Measurements from ENCODE around the gene B3GNT7.
"Not testable (repeated sequence)": the region's sequence is repeated elsewhere in the genome, so short reads cannot be mapped to it uniquely, and the experiment has no call there.

Gene B3GNT7, protein sequence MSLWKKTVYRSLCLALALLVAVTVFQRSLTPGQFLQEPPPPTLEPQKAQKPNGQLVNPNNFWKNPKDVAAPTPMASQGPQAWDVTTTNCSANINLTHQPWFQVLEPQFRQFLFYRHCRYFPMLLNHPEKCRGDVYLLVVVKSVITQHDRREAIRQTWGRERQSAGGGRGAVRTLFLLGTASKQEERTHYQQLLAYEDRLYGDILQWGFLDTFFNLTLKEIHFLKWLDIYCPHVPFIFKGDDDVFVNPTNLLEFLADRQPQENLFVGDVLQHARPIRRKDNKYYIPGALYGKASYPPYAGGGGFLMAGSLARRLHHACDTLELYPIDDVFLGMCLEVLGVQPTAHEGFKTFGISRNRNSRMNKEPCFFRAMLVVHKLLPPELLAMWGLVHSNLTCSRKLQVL

DNA sequence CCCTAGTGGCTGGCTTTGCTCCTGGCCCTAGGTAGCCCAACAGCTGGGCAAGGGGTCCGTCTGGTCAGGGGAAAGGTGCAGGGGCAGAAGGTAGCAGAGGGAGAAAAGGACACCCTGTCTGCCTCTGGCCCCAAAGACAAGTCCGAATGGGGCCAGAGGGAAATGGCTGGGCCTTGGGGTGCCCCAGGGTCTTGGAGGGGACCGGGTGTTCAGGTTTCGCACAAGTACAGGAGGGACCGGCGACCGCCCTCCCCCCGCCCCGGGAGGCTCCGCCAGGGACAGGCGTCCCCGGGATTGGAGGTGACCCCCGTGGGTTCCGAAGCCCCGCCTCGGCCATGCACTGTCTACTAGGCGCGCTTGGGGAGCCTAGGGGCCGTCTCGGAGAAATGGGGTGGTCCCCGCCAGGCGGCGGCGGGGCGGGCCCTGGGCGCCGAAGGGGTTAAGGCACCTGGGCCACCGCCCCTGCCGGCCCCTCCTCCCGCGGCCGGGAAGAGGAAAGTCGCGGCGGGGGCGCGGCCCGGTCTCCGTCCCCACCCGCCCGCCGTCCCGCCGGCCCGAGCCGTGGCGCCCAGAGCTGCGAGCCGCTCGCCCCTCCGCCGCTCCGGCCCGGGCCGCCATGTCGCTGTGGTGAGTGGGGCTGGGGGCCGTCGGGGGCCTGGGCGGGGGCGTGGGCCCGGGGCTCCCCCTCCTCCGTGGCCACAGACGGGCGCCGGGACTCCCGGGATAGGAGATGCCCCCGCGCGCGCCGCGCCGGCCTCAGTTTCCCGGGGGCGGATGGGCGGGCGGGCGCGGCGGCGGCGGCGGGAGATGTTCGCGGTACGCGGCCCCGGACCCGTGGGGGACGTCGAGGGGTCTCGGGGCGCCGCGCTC, at the start of gene B3GNT7:
Gene B3GNT7 (plus strand): TSS at position 523 of the 870 bp plus-strand sequence. CDS start 94 bp downstream, at position 617.
- no peak for DNase-seq

DNA sequence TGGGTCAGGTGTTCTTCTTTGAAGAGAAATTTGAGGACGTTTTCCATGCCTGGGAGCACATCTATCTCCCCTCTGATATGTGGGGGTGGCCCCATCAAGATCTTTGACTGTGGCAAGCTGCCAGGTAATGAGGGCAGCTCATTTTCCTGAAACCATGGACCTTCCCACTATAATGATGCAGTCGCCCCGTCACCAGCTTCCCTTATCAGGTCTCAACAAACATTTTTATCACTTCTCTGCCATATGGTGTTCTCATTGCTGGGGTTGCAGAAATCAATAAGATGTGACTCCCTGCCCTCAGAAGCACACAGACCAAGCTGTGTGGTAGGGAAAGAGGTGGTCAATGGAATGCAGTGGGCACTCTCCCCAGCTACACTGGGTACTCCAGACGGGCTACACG, 48.4 kb upstream of the B3GNT7 start:
- DNase-seq, result no peak

DNA sequence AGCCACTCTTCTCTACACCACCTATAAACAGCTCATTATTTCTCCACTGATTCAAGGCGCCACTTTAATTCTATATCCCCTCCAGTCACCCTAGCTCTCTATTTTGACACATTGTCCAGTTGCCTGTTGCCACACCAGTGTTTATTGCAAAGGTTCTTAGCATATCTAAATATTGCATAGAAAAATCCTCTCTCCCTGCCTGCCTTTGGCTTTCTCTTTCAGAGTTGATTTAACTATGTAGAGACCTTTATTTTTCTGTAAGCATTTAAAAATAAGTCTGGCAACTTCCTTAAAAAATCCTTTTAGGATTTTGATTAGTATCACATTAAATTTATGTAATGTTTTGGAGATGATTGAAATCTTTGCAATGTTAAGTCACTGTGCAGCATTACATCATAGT, 47.9 kb upstream of the B3GNT7 start:
- DNase-seq, result no peak

DNA sequence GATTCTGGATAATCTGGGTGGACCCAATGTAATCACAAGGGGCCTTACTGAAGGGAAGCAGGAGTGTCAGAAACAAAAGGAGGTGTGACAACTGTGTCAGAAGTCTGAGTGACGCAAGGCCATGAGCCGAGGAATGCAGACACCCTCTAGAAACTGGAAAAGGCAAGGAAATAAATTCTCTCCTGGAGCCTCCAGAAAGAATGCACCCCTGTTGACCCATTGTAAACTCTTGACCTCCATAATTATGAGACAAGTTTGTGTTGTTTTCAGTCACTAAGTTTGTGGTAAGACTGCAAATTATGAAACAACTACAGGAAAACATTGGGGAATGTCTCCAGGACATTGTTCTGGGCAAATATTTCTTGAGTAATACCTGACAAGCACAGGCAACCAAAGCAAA, 47.3 kb upstream of the B3GNT7 start:
- DNase-seq, result no peak

DNA sequence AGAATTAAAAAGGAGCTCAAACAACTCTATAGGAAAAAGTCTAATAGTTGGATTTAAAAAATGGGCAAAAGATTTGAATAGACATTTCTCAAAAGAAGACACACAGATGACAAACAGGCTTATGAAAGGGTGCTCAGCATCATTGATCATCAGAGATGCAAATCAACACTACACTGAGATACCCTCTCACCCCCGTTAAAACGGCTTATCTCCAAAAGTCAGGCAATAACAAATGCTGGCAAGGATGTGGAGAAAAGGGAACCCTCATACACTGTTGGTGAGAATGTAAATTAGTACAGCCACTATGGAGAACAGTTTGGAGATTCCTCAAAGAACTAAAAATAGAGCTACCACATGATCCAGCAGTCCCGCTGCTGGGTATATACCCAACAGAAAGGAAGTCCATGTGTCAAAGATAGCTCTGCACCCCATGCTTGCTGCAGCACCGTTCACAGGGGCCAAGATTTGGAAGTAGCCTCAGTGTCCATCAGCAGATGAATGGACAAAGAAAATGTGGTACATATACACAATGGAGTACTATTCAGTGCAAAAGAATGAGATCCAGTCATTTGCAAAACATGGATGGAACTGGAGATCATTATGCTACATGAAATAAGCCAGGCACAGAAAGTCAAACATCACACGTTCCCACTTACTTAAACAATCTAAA, 46.7 kb upstream of the B3GNT7 start:
- no peak for DNase-seq

DNA sequence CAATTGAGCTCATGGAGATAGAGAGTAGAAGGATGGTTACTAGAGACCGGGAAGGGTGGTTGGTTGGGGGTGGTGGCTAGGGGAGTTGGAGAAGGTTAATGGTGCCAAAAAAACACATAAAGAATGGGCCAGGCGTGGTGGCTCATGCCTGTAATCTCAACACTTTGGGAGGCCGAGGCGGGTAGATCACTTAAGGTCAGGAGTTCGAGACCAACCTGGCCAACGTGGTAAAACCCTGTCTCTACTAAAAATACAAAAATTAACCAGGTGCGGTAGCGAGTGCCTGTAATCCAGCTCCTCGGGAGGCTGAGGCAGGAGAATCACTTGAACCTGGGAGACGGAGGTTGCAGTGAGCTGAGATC, 46.2 kb upstream of the B3GNT7 start:
- not testable (repeated sequence) for DNase-seq

DNA sequence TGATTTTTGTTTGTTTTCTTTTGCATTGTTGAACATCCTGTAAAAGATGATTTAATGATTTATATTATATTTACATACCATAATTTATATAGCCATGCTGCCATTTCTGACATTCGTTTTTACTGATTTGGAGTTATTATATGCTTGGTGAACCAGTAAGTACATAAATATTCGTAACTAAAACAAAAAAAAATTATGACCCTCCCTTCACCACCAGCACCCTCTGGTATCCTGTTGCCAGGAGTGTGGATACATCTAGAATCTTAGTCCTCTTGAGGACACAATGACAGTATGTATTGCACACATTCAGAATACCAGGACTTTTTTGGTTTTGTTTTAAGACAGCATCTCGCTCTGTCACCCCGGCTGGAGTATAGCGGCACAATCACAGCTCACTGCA, 43.9 kb upstream of the B3GNT7 start:
- no peak for DNase-seq

DNA sequence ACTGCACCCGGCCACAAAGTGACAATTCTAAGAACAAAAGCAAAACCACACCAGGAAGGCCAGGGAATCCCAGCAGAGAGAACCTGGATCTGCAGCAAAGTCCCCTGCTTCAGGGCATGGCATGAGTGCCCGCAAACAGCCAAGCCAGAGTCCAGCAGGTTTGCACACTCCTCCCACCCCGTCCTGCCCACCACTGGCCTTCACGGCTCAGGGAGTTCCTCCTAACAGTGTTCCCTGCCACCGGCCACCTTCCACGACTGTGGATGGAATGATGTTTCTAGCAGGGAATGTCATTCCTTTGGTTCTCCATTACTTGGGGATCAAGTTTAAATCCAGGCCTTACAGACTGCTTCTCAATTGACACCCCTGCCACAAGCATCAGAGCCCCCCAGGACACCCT, 42.0 kb upstream of the B3GNT7 start:
- no peak for DNase-seq

DNA sequence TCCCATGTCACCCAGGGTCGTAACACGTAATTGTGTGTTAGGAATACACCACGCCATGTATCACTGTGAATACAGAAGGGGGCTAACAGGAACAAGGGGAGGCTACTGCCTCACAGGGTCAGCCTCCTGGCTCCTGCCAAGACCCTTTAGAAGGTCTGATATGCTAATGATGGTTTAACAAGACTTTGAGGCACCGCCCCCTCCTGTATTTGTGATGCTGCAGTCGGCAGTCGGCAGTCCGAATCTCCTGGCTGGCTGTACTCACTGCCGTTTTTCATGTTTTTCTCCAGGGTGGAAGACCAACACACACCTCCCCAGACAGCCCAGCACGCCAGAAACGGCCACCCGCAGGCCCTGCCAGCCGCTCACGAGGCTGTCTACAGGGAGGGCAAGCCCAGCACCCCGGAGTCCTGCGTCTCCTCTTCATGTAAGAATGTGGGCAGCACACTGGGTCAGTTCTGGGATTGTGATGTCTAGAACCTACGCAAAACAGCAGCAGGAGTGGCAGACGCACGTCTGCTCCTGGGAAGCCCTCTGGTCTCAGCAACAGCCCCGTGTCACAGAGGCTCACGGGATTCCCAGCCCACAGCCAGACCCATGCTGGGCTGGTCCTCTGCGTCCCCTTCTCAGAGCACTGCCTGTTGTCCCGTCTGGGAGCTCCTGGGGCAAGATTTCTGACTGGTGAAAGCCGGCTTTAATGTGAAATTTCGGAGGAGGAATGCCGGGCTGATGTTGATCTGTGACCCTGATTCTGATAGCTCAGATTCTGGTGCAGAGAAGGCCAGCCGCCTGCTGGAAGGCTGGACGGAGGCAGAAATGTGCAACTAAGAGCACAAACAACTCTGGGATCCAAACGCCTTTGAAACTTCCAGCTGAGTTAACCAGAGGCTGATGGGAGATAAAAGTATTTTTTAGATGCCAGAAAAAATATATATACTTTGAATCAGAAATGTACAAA, 39.7 kb upstream of the B3GNT7 start:
- DNase-seq, result no peak

DNA sequence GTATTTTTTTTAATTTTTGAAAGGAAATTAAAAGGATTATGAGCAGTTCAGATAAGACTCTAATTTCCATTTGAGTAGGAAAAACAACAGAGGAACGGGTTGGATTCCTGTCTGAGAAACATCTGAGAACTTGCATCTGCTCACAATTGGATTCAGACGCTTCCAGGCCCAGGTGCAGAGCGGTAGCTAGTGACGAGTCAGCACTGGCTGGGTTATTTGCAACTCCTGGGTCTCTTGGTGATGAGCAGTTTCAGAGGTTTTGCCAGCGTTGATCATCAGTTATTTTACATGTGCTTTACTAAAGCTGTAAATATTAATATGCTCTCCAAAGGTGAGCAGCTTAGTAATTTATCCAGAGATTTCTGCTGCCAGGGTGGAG, 39.1 kb upstream of the B3GNT7 start:
- no peak for DNase-seq

DNA sequence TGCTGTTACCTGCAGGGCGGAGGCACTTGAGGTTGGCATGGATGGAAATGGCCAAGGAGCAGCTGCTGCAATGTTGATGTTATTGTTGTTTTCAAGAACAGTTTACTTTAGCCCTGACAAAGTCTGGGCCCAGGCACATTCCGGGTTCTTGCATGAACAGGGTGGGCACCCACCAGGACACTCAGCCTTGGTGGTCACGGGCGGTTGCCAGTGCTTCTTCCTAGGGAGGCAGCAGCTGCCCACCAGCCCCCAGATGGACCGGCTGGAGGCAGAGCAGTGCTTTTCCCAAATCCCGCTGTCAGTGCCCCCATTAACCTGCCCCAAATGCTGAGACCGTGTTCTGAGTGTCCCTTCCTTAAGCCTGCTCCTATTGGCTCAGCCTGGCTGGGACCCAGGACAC, 38.5 kb upstream of the B3GNT7 start:
- no peak for DNase-seq

DNA sequence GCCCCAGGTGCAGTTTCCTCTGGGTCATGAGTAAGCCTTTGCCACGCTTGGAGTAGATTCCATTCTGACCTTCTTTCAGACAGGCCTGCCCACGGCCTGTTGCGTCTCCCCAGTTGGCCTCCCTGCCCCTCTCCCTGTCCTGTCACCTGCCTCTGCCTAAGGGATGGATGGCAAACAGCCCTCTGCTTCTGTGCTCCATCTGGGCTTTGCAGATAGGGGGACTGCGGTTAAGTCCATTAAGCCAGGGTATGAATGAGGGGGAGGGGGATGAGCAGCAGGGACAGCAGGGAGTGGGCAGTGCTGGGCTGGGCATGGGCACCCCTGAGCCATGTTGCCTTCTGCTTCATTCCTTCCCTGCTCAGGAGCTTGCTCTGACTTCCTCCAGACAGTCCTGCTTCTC, 37.6 kb upstream of the B3GNT7 start:
- DNase-seq, result no peak

DNA sequence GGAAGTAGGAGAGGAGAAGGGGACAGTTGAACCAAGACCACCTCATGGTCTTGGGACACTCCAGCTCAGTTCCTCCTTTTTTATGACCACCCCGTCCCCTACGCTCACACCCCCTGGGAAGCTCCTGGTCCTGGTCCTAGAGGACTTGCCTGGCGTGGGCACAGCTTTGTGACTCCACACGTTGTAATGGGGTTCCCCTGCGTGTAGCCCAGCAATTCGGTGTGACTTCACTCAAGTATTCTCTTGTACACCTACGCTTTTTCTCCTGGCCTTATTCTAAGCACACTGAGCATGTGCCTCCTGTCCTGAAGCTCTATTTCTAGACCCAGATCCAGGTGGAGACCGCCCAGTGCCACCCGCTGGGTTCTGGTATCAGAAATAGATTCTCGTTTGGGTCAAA, 36.1 kb upstream of the B3GNT7 start:
- DNase-seq, result no peak

DNA sequence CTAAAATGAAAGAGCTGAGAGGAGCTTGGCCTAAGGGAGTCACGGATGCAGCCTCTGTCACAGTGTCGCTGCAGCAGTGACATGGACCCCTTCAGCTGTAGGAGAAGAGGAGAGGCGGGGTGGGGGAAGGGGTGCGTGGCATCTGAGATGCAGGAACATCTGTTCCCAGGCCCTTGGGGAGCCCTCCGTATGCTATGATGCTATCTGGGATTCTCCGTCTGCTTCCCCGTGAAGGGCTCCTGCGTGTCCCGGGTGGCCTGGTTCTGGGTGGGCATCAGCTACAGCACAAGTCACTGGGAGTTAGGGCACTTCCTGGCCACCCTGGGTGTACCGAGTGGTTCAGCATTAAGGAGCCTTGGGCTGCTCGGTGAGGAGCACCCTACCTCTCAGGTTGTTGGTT, 35.6 kb upstream of the B3GNT7 start:
- no peak for DNase-seq

DNA sequence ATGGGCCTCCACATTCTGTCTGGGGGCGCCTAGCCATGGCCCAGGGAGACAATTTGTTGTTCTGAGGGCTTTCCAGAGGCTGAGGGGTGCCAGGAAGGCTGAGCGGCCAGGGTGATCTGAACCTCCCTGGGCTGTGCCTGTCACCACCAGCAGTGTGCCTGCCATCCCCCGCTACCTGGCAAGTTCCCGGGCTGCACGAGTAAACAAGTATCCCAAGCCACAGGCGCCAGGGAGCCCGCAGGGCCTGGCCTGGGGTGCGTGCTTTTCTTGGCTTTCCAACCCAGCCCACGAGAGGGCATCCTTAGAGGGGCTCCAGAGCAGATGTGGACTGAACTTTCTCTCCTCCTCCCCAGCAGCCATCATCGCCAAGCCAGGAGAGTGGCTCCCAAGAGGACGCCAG, 35.1 kb upstream of the B3GNT7 start:
- no peak for DNase-seq

DNA sequence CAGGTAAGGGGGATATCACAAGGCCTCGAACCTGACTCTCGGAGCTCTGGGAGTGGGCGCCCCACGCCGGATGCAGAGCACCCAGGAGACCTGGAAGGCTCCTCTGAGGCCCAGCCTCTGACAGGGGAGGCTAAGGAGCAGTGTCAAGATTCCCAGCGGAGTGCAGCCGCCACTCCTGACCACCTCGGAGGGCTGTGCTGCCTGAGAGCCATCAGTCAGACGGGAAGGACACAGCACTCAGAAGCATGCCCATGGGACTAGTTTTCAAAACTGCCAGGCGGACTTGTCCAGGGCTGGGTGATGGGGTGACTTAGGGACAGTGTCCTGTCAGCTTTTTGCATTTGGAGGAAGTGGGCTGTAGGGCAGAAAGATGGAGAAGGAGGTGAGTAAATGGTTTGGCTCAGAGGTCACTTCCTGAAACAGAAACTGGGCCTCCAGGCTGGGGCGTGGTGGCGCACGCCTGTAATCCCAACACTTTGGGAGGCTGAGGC, 34.6 kb upstream of the B3GNT7 start:
- DNase-seq, result no peak

DNA sequence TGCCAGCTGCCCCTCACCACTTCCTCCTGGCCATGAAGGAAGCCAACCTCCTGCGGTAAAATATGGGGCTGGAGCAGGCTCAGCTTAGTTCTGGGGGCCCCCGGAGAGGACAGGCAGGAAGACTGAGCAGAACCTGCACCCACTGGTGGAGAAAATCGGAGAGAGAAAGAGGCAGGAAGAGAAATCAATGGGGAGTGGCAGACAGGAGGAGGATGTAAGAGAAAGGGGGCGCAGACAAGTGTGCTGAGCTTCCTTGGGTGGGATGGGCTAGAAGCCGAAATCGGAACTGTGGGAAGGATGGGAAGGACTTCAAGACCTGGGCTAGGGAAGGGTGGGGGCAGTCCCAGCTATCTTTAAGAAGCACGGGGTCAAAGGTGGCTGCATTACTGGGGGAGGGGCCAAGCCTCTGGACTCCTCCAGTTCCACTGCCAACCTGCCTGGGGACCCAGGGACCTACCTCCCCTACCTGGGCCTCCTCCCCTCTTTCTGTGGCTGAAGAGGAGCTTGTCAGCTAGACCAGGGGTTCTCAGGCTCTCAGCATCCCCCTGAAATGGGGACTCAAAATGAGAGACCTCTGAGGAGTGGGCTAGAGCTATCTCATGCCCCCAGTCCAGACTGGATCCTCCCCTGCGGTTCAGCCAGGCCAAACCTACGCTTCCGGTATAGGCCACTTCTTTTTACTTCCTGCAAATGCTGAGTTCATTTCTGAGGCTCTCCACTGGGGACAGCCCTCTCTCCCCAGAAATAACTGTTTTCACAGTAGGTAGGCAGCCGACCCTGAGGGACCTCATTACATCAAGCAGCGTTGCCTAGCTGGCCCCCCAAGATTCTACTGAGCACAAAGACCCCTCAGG, 33.6 kb upstream of the B3GNT7 start:
- no peak for DNase-seq

DNA sequence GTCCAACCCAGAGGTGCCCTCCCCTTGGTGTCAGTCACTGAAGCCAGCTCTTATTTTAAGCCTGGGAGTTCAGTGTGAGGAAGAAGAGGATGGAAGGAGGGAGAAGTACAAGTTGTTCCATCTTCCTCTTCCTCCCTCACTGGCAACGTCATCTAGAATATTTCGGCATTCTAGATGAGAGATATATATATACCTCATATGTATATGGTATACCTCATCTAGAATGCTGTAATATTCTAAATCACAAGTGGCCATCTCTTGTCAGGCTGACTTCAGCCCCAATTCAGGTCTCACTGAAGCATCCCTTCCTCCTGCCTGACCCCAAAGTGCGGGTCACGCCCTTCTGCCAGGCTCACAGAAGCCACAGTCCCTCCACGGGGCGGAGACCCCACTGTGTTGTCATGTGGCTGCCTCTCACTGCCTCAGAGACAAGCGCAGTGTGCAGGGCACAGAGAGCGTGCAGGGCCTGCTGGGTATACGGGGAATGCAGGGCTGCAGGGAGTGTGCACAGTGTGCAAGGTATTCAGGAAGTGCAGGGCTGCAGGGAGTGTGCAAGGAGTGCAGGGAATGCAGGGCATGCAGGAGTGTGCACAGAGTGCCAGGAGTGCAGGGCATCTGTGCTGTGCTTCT, 32.8 kb upstream of the B3GNT7 start:
- no peak for DNase-seq

DNA sequence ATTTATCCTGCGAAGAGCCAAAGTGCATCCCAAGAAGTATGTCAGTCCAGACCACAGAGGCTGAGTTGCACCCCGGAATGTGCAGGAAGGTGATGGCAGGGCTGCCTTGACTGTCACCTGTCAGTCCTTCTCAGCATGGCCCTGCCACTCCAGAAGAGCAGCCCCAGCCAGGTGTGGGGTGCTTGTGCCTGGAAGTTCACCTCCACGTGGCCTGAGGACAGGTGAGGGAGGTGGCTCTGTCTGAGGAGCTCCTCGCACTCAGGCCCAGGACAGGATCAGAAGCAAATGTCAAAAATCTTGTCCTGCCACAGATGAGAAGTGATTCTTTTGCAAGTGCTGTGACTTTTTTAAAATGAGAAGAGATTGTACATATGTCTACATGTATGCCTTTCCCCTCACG, 31.4 kb upstream of the B3GNT7 start:
- no peak for DNase-seq

DNA sequence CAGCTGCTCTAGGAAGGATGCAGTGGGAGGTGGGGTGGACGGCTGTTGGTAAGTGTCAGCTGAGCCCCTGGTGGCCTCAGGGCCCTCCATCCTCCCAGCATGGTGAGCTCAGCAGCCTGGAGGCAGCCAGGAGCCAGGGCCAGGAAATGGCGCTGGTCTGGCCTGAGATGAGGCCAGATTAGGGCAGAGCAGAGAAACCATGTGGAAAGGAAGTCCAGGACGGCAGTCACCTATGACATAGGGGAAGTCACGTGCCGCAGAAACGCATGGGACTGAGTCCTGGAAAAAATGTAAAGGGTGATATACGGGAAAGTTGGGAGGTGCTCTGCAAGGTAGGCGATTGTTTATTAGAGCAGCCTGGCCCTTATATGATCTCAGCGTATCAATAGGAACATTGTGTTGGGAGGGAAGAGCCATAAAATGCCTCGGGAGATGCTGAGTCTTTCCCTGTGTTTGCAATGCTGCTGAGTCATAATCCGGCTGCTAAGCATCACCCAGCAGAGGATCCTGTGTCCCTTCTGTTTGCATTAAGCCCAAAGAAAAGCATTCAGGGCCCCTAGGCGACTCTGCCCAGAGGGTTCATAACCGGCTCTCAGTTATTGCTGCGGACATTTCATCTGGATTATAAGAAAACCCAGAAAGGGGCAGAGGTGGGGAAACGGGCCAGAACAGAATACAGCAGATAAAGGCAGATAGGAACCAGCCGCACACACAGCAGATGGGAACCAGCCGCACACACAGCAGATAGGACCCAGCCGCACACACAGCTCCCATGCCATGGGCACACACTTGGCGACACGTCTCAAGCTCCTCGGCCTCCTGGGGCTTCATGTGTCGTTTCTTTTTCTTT, 30.3 kb upstream of the B3GNT7 start:
- no peak for DNase-seq

All from activated gamma-delta T cell treated with Interleukin-2 at 50 U/mL for 16 hours (primary cell).